ENCODE results near the gene MAGEB2. TPM values are rescaled to one million over a fixed set of nuclear protein-coding genes. Genes with fewer than 3 reads are reported as not detected.
"Not testable (repeated sequence)": the region's sequence is repeated elsewhere in the genome, so short reads cannot be mapped to it uniquely, and the experiment has no call there.

MAGEB2 gene, protein sequence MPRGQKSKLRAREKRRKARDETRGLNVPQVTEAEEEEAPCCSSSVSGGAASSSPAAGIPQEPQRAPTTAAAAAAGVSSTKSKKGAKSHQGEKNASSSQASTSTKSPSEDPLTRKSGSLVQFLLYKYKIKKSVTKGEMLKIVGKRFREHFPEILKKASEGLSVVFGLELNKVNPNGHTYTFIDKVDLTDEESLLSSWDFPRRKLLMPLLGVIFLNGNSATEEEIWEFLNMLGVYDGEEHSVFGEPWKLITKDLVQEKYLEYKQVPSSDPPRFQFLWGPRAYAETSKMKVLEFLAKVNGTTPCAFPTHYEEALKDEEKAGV
- polyA plus RNA-seq = not detected

DNA sequence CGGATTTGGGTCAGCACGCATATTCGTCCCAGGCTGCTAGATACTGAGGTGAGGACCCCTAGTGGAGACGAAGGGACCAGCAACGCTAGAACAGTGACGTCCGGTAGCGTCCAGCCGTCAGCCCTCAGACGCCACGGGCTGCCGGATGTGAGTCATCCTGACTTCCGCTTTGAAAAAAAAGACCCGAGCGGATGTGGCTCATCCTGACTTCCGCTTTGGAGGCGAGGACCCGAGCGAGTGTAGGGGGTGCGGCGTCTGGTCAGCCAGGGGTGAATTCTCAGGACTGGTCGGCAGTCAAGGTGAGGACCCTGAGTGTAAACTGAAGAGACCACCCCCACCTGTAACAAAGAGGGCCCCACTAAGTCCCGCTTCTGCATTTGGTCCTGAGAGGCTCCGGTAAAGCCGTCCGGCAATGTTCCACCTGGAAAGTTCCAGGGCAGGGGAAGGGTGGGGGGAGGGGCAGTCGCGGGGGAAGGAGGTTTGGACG lies at the start of gene MAGEB2:
Gene MAGEB2, plus strand, starts transcription at position 207 of the 487 bp plus-strand sequence. CDS start 3,018 bp downstream, outside the sequence.
- peaks cover 1% of the 10 kb centered on the region for H3K27me3 Mint-ChIP-seq
- no peaks in the 10 kb centered on the region for H3K4me1 Mint-ChIP-seq
- no peaks in the 10 kb centered on the region for H3K36me3 Mint-ChIP-seq
- no peak within 1 kb of the TSS for H3K4me3 Mint-ChIP-seq
- H3K9me3 Mint-ChIP-seq = no peaks in the 10 kb centered on the region
- H3K27ac Mint-ChIP-seq = no peak within 1 kb of the TSS

DNA sequence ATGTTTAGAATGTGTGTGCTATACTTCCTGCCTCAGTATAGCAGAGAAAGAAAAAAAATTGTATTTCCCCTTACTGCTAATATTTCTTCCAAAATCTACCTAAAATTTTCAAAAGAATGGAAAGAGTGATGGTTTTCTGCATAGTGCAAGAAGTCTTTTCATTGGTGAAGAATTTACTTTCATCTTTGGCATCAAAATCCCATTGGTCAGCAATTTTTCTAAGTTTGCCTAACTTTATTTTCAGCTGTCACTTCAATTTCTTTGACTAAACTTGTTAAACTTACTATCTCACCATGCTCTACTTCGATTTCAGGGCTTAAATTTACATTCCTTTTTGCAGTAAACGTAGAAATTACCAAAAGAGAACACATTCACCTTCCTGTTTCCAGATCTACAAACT lies 44.5 kb upstream of the MAGEB2 start:
- no peaks in the 10 kb centered on the region for H3K27me3 Mint-ChIP-seq
- no peak overlapping the region for H3K4me3 Mint-ChIP-seq

DNA sequence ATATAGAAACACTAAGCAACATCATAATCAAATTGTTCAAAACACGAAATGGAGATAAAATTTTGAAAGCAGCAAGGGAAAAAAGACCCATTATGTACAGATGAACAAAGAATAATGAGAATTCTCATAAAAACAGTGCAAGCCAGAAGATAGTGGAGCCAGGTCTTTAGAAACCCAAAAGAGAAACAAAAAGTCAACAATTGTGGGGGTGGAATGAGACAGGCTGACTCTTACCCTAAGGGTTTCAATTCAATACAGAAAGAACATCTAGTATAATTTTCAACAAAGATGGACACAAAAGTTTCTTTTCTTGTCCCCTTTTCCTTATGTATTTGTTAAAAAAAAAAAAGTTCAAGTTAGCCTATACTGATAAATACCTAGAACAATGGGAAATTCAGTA lies 34.0 kb upstream of the MAGEB2 start:
- Mint-ChIP-seq H3K27me3 (peaks cover 7% of the 10 kb centered on the region), H3K36me3 (no peaks in the 10 kb centered on the region), H3K4me1 (no peaks in the 10 kb centered on the region), H3K4me3 (no peak overlapping the region), H3K9me3 (peaks cover 0 to 6% (median 0%) of the 10 kb centered on the region in 3 donors), H3K27ac (no peak overlapping the region)

More for the DNA sequence above, 44.5 kb upstream of the MAGEB2 start:
- no peaks in the 10 kb centered on the region for H3K9me3 Mint-ChIP-seq
- no peaks in the 10 kb centered on the region for H3K36me3 Mint-ChIP-seq
- H3K4me1 Mint-ChIP-seq = no peaks in the 10 kb centered on the region
- H3K27ac Mint-ChIP-seq = no peak overlapping the region

DNA sequence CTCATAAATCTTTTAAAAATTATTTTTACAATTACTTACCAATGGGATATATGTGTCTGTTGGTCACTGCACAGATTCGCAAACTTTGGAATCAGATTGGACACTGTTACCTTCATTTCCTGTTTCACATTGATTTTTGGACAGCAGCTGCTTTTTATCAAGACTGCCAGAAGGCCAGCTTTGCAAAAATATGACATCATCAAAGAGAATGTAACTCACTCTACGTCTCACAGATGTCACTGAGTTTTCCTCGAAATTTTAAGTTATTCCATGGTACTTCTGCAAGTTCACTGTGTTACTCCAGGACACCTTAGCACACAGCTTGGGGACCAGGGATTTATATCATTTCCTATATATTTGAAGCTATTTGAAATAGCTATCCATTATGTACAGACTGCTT lies 31.8 kb upstream of the MAGEB2 start:
- Mint-ChIP-seq H3K27me3 (peaks cover 5% of the 10 kb centered on the region), H3K9me3 (peaks cover 0 to 6% (median 0%) of the 10 kb centered on the region in 3 donors), H3K36me3 (no peaks in the 10 kb centered on the region), H3K4me3 (no peak overlapping the region), H3K4me1 (no peaks in the 10 kb centered on the region), H3K27ac (no peak overlapping the region)

DNA sequence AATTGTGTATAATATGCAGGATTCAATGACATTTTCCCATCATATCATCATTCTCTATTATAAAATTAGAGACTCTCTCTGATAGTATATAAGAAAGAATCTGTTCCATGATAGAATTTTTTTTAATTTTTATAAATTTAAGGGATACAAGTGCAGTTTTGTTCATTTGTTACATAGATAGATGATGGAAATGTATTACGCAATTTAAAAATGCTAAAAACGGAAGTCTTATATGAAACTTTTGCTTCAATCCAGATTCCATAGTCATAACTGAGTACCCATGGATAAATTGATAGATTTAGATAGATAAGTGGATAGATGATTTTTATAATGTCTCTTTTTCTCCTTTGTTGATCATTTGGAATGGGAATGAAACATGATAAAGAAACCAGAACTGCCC lies 24.9 kb upstream of the MAGEB2 start:
- H3K27me3 Mint-ChIP-seq = peaks cover 8% of the 10 kb centered on the region
- no peaks in the 10 kb centered on the region for H3K9me3 Mint-ChIP-seq
- H3K36me3 Mint-ChIP-seq = no peaks in the 10 kb centered on the region
- no peak overlapping the region for H3K4me3 Mint-ChIP-seq
- no peak overlapping the region for H3K27ac Mint-ChIP-seq
- H3K4me1 Mint-ChIP-seq = peaks cover 0 to 1% (median 0%) of the 10 kb centered on the region in 3 donors

DNA sequence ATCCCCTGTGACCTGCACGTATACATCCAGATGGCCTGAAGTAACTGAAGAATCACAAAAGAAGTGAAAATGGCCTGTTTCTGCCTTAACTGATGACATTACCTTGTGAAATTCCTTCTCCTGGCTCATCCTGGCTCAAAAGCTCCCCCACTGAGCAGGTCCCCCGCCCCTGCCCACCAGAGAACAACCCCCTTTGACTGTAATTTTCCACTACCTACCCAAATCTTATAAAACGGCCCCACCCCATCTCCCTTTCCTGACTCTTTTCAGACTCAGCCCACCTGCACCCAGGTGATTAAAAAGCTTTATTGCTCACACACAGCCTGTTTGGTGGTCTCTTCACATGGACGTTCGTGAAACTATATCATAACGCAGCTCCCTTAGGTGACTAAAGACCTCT lies 21.5 kb upstream of the MAGEB2 start:
- not testable (repeated sequence) for H3K4me3 Mint-ChIP-seq, H3K4me1 Mint-ChIP-seq, H3K36me3 Mint-ChIP-seq, H3K27me3 Mint-ChIP-seq, H3K27ac Mint-ChIP-seq, H3K9me3 Mint-ChIP-seq

DNA sequence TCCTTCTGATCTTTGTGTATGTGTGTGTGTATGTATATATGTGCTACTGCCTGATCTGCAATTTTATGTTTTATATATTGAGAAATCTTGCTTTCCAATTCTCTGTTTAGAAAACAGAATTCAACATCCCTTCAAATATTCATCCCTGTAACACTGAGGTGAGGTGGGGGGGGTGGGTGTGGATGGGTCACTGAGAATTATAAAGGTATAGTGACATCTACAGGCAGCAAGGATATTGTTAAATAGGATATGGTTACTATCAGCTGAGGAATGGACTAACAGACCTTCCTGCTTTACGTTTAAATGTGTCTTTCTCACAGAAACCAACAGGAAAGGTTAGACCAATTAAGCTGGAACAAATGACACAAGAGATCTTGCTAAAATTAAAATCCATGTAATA lies 19.0 kb upstream of the MAGEB2 start:
- Mint-ChIP-seq H3K27ac (no peak overlapping the region), H3K4me1 (peaks cover 0 to 1% (median 0%) of the 10 kb centered on the region in 3 donors), H3K4me3 (no peak overlapping the region), H3K27me3 (peaks cover 9% of the 10 kb centered on the region), H3K36me3 (no peaks in the 10 kb centered on the region), H3K9me3 (no peaks in the 10 kb centered on the region)

DNA sequence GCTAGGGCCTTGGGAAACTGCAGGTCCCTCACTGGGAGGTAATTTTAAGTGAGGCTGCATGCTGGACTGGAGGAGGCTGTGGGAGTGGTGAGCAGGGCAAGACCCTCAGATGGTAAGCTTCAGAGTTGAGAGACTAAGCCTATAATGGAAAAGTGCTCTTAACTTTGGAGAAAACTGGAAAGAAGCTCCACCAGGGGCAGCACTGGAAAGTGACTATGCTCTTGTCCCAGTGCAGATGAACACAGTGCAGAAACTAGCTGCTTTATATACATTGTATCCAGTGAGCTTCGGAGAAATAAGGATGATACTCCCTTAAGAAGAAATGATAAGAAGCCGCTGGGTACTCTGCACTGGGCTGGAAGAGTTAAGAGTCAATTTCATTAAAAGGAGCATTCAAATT lies 3.2 kb upstream of the MAGEB2 start:
- H3K4me1 Mint-ChIP-seq = no peaks in the 10 kb centered on the region

DNA sequence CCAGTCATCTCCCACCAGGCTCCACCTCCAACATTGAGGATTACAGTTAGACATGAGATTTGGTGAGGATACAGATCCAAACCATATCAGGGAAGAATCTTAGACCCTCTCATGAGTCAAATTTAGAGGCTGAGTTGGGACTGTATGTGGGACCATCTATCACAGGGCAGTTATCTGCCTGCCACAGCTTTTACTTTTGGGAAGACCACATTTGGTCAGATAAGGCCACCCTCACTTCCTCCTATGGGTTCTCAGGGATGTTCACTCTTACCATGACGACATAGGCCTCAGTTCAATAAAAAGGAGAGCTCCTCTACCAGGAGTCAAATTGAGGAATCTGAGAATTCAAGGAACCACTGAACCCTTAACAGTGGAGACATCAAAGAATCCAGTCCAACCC lies 2.1 kb downstream of the MAGEB2 start:
- no peaks in the 10 kb centered on the region for H3K9me3 Mint-ChIP-seq
- H3K4me1 Mint-ChIP-seq = no peaks in the 10 kb centered on the region
- no peak overlapping the region for H3K27ac Mint-ChIP-seq
- H3K36me3 Mint-ChIP-seq = no peaks in the 10 kb centered on the region
- H3K4me3 Mint-ChIP-seq = no peak overlapping the region
- no peaks in the 10 kb centered on the region for H3K27me3 Mint-ChIP-seq

More for the DNA sequence above, 3.2 kb upstream of the MAGEB2 start:
- H3K36me3 Mint-ChIP-seq = no peaks in the 10 kb centered on the region
- H3K4me3 Mint-ChIP-seq = no peak overlapping the region
- H3K9me3 Mint-ChIP-seq = no peaks in the 10 kb centered on the region
- H3K27me3 Mint-ChIP-seq = peaks cover 1% of the 10 kb centered on the region
- H3K27ac Mint-ChIP-seq = no peak overlapping the region

DNA sequence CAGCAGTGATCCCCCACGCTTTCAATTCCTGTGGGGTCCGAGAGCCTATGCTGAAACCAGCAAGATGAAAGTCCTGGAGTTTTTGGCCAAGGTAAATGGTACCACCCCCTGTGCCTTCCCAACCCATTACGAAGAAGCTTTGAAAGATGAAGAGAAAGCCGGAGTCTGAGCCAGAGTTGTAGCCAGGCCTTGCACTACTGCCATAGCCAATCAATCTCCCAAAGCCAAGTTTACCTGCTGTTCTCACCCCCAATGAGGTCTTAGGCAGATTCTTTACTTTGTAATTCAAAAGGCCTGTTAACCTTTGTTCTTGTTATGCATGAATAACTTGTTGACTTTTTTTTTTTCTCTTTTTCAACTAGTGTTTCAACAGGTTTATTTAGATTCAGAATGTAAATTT lies 4.0 kb downstream of the MAGEB2 start:
- Mint-ChIP-seq H3K9me3 (no peaks in the 10 kb centered on the region), H3K36me3 (no peaks in the 10 kb centered on the region), H3K4me1 (no peaks in the 10 kb centered on the region), H3K27ac (no peak overlapping the region), H3K27me3 (no peaks in the 10 kb centered on the region), H3K4me3 (no peak overlapping the region)

DNA sequence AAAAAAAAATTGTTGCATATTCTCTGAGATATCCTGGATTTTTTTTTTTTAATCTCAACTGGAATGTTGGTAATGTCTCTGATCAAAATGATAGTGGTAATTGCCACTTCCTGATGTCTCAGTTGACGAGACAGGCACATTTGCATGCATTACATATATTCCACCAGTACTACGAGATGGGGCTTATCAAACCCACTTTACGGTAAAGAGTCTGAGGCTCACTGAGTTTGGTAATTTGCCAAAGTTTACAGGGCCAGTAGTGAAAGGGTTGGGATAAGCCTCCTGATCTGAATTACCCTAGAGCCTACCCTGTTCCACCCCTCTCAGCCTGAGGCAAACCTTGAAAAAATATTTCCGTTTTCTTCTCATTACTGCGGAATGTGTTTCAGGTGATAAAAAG lies 5.3 kb downstream of the MAGEB2 start:
- Mint-ChIP-seq H3K9me3 (no peaks in the 10 kb centered on the region), H3K4me3 (no peak overlapping the region), H3K27ac (no peak overlapping the region), H3K4me1 (no peaks in the 10 kb centered on the region), H3K27me3 (no peaks in the 10 kb centered on the region), H3K36me3 (no peaks in the 10 kb centered on the region)

DNA sequence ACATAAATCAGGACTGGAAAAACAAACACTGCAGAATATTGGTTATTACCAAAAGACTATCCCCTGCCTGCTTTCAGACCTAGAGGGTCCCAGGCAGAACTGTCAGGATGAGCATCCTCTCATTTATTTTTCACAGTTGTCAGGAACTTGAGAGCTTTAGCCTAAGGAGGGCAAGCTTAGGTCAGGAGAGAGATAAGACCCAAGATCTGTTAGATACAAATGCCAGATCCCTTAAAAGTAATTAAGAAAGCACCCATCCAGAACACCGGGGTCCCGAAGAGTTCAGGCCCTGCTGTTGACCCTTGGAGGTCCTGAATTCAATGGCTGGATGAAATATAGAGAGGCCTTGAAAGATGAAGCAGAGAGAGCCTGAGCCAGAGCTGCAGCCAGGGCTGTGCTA lies 9.2 kb downstream of the MAGEB2 start:
- Mint-ChIP-seq H3K4me1 (no peaks in the 10 kb centered on the region), H3K9me3 (no peaks in the 10 kb centered on the region), H3K4me3 (no peak overlapping the region), H3K27me3 (no peaks in the 10 kb centered on the region), H3K27ac (no peak overlapping the region), H3K36me3 (no peaks in the 10 kb centered on the region)

DNA sequence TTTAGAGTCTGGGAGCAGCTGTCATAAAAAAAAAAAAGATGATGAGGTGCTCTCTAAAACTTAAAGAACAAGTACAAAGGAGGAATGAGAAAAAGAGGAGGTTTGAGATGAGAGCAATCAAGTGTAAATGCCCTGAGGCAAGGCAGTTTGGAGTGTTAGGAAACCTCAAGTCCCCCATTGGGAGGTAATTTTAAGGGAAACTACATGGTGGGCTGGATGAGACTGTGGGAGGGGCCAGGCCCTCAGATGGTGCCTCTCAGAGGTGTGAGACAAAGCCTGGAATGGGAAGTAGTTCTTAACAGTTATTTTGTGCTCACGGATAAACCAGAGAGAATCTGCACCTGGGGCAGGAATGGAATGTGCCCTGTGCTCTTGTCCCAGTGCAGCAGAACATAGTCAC lies 13.2 kb downstream of the MAGEB2 start:
- H3K27ac Mint-ChIP-seq = no peak overlapping the region

DNA sequence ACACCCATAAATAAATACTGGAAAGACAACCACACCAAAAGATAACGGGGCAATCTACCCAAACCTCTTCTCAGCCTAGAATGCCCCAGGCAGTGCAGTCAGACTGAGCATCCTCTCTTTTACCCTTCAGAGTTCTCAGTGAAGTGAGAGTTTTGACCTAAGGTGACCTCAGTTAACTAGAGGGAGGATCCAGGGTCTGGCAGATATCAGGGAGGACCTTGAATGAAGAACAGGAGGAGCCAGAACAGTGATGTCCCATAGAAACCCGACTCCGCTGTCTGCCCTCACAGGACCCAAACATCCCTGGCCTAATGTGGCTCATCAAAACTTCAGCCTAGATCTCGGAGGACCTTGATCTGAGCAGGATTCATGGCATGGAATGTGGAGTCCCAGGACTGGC lies 15.0 kb downstream of the MAGEB2 start, which contains the start of gene MAGEB3:
Gene MAGEB3, plus strand, starts transcription at position 263 of the 400 bp plus-strand sequence. CDS start 5,268 bp downstream, outside the sequence.
- no peaks in the 10 kb centered on the region for H3K4me1 Mint-ChIP-seq
- H3K4me3 Mint-ChIP-seq = no peak within 1 kb of the TSS
- H3K27ac Mint-ChIP-seq = no peak within 1 kb of the TSS
- H3K36me3 Mint-ChIP-seq = no peaks in the 10 kb centered on the region
- no peaks in the 10 kb centered on the region for H3K9me3 Mint-ChIP-seq
- no peaks in the 10 kb centered on the region for H3K27me3 Mint-ChIP-seq

More for the DNA sequence above, 13.2 kb downstream of the MAGEB2 start:
- H3K4me3 Mint-ChIP-seq = no peak overlapping the region
- no peaks in the 10 kb centered on the region for H3K36me3 Mint-ChIP-seq
- H3K4me1 Mint-ChIP-seq = no peaks in the 10 kb centered on the region
- no peaks in the 10 kb centered on the region for H3K27me3 Mint-ChIP-seq
- no peaks in the 10 kb centered on the region for H3K9me3 Mint-ChIP-seq

DNA sequence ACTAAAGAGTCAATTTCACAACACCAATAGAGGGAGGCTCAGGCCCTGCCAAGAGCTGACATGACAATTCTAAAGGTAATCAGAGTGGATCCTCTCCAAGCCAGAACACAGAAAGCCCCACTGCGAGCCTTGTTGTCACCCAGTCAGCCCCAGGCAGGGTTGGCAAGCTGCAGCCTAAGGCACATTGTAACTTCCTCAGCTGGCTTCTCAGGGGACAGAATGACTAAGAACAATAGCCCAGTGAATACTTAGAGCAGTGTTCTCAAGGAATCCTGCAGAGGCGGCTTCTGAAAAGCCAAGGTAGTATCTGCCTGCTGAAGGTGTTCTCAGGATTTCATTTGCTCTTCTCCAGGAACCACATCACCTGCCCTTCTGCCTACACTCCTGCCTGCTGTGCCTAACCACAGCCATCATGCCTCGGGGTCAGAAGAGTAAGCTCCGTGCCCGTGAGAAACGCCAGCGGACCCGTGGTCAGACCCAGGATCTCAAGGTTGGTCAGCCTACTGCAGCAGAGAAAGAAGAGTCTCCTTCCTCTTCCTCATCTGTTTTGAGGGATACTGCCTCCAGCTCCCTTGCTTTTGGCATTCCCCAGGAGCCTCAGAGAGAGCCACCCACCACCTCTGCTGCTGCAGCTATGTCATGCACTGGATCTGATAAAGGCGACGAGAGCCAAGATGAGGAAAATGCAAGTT lies 26.5 kb downstream of the MAGEB2 start, which contains the start of gene MAGEB4:
Gene MAGEB4, plus strand, starts transcription at position 277 of the 692 bp plus-strand sequence. Its CDS starts 136 bp downstream, at position 413.
- Mint-ChIP-seq H3K36me3 (no peaks in the 10 kb centered on the region), H3K9me3 (no peaks in the 10 kb centered on the region), H3K4me1 (no peaks in the 10 kb centered on the region), H3K4me3 (no peak within 1 kb of the TSS), H3K27ac (no peak within 1 kb of the TSS), H3K27me3 (peaks cover 2% of the 10 kb centered on the region)
